HG03439 (cell line): ENCODE data around the gene CXCL5.
"Not testable (repeated sequence)": the region's sequence is repeated elsewhere in the genome, so short reads cannot be mapped to it uniquely, and the experiment has no call there.

Source experiments
- ATAC-seq: cut with Tn5 transposase; IDR thresholded peaks from one replicate; pipeline ENCODE4 v1.9.1; 2021; ENCODE audit warnings: mild to moderate bottlenecking, moderate library complexity; ENCODE audit not compliant: unreplicated experiment

The CXCL5 gene

DNA sequence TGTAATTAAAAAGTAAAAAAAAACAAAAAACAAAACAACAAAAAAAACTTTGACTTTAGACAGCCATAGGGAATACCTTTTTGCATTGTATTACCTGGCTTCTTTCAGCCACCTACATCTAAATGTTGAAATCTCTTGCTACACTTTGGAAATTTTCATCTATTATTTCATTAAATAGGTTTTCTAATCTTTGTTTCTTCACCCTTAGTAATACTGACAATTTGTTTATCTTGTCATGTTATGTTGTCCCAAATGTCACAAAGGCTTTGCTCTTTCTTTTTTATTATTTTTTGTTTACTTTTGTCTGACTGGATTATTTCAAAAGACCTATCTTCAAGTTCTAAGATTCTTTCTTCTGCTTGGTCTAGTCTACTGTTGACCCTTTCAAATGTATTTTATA lies 24.1 kb downstream of the CXCL5 start:
- no peak for ATAC-seq

DNA sequence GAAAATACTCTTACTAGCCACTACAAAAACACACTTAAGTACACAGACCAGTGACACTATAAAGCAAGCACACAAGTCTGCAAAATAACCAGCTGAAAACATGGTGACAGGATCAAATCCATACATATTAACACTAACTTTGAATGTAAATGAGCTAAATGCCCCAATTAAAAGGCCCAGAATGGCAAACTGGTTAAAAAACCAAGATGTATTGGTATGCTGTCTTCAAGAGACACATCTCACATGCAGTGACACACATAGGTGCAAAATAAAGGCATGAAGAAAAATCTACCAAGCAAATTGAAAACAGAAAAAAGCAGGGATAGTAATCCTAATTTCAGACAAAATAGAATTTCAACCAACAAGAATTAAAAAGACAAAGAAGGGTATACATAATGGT lies 27.5 kb downstream of the CXCL5 start:
- ATAC-seq, result no peak

- no peak for ATAC-seq
Measured at GRCh38 chr4:73970011-73970410, 28.5 kb downstream of the CXCL5 start.

- no peak for ATAC-seq
Measured at GRCh38 chr4:73967866-73968265, 30.6 kb downstream of the CXCL5 start.

GRCh38 chr4:73964862-73965611 lies 33.4 kb downstream of the CXCL5 start:
- no peak for ATAC-seq

DNA sequence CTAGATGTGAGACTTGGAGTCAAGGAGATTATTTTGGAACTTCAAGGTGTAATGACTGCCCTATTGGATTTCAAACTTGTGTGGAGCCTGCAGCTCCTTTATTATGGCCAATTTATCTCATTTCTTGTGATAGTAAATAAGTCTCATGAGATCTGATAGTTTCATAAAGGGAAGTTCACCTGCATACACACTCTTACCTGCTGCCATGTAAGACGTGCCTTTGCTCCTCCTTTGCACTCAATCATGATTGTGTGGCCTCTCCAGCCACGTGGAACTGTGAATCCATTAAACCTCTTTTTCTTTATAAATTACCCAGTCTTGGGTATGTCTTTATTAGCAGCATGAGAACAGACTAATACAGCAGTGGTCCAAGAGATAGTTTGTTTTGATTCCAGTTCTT lies 35.8 kb downstream of the CXCL5 start:
- ATAC-seq, result no peak

DNA sequence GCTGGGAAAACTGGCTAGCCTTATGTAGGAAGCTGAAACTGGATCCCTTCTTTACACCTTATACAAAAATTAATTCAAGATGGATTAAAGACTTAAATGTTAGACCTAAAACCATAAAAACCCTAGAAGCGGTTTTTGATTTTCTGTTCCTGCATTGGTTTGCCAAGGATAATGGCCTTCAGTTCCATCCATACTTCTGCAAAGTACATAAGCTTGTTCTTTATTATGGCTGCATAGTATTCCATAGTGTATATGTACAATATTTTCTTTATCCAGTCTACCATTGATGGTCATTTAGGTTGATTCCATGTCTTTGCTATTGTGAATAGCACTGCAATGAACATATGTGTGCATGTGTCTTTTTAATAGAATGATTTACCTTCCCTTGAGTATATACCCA lies 39.4 kb downstream of the CXCL5 start:
- ATAC-seq, result not testable (repeated sequence)

GRCh38 chr4:73952352-73952751 lies 46.1 kb downstream of the CXCL5 start:
- ATAC-seq, result no peak

- ATAC-seq, result not testable (repeated sequence)
Measured at GRCh38 chr4:73950376-73950920, 48.0 kb downstream of the CXCL5 start.

GRCh38 chr4:73948990-73949706 lies 49.3 kb downstream of the CXCL5 start:
- no peak for ATAC-seq

- no peak for ATAC-seq
Measured at GRCh38 chr4:73948291-73948690, 50.2 kb downstream of the CXCL5 start.

DNA sequence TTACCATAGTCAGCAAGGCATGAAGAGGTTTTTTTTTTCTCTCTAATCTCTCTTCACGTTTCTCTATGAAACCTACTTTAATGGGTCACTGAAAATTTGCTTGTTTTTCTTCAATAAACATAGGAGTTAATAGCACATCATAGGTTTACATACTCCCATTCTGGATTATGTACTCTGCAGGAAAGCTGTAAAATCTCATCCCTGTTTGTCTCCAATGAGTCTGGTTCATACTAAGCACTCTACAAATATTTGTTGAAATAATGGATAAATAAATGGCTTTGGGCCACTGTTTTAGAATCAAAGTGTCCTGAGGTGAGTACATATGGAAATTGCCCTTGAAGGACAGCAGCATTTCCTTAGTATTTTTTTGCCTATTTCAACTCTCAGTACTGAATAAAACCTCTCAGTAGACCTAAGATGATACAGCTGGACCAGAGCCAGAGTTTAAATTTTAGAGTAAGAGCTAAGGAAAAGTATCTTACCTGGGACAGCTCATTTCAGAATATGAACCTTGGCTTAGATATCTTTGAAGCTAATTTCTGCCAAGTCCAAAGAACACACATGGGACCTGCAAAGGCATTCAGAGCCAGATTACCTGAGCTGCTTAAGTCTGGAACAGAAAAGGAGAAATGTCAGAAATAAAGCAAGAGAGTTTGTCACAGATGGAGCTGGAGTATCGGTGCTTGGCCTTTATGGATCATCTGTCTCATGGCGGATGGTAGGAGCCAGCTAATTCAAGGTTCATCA lies 51.1 kb downstream of the CXCL5 start:
- no peak for ATAC-seq

- no peak for ATAC-seq
Measured at GRCh38 chr4:73945674-73946449, 52.6 kb downstream of the CXCL5 start.
